Jurkat, Clone E6-1 (cell line): ENCODE data around the gene LTBP3.

Experiments used
- DNase-seq: peaks from one replicate; pipeline ENCODE4 v3.0.0-alpha.2; 2011; ENCODE audit warnings: low read depth, low spot score
- H3K4me3 ChIP-seq: 2 replicates; pipeline ENCODE4 v1.5.1; 2011; ENCODE audit warnings: mild to moderate bottlenecking, low read length, control low read depth, moderate library complexity

The LTBP3 gene

GRCh38 chr11:65586676-65587075, 28.5 kb upstream of the LTBP3 start:
- H3K4me3 ChIP-seq: no peak overlapping the region
- DNase-seq: no peak

DNA sequence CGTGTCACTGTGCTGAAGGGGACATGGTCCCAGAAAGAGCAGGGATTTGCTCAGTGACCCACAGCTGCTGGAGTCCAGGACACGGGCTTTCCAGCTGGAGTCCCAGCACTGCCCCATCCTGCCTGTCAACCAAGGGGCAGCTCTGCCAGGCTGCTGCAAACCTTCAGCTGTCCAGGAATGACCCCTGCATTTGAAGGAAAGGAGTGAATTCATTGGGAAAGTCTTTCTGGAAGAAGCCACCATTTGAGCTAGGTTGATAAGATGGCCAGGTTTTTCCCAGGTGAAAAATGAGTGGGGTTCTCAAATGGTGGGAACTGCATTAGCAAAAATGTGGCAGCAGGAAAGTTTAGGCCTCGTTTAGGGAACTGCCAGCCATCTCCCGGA, 28.1 kb upstream of the LTBP3 start:
- no peak for DNase-seq

GRCh38 chr11:65585396-65586246, 27.5 kb upstream of the LTBP3 start:
- H3K4me3 ChIP-seq: no peak overlapping the region
- DNase-seq: no peak

More for the DNA sequence above, 28.1 kb upstream of the LTBP3 start:
- no peak overlapping the region for H3K4me3 ChIP-seq

- DNase-seq: no peak
- H3K4me3 ChIP-seq: no peak overlapping the region
Measured at GRCh38 chr11:65584723-65585171, 26.6 kb upstream of the LTBP3 start.

GRCh38 chr11:65584106-65584505, 25.9 kb upstream of the LTBP3 start:
- no peak for DNase-seq
- no peak overlapping the region for H3K4me3 ChIP-seq

- H3K4me3 ChIP-seq: no peak overlapping the region
- no peak for DNase-seq
Measured at GRCh38 chr11:65583589-65583988, 25.4 kb upstream of the LTBP3 start.

GRCh38 chr11:65581928-65582327, 23.8 kb upstream of the LTBP3 start:
- DNase-seq: no peak
- no peak overlapping the region for H3K4me3 ChIP-seq

DNA sequence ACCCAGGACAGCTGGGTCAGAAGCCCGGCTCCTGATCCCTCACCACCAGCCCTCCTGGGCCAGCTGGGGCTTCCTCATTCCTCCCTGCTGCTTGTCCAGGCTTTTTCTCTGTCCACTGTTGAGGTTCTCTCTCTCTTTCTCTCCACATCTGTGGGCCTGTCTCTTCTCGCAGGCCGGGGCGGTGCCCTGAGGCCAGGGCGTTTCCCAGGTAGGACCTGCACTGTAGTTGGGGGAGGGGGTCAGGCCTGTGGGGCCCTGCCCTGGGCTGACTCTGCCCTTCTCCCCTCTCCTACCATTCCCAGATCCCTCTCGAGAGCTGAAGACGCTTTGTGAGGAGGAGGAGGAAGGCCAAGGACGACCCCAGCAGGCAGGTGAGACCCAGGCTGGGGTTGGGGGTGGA, 22.6 kb upstream of the LTBP3 start:
- DNase-seq: no peak
- no peak overlapping the region for H3K4me3 ChIP-seq

DNA sequence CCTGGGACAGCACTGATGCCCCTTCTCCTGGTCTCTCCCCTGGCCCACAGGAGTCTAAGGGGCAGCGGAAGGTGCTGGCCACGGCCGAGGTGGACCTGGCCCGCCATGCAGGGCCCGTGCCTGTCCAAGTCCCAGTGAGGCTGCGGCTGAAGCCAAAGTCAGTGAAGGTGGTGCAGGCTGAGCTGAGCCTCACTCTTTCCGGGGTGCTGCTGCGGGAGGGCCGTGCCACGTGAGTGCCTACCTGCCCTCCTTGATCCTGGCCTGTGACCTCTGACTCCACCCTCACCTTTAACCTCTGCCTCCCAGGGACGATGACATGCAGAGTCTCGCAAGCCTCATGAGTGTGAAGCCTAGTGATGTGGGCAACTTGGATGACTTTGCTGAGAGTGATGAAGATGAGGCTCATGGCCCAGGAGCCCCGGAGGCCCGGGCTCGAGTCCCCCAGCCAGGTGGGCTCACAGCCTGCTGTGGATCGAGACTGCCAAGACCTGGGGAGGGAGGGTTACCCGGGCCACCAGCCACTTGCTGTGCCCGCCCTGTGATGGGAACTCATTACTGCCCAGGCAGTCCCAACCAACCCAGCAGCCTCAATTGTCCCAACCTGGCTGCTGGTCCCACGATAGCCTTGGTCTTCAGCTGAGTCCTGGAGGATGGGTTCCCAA, 22.0 kb upstream of the LTBP3 start:
- DNase-seq: no peak
- H3K4me3 ChIP-seq: no peak overlapping the region

DNA sequence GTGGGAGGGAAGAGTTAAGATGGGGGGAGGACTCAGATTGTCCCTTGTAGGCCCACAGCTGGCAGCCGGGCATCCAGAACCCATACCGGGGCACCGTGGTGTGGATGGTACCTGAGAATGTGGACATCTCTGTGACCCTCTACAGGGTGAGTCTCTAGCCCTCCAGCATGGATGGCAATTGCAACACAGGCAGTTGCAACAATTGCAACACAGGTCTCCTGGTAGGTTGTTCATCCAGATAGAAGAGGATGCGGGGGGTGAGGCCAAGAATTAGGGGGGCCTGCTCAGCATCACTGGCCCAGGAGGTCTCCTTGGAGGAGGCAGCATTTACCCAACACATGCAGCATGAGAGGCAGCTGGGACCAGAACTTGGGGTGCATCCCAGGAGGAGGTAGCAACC, 21.1 kb upstream of the LTBP3 start:
- no peak overlapping the region for H3K4me3 ChIP-seq
- DNase-seq: no peak

GRCh38 chr11:65578667-65579066, 20.5 kb upstream of the LTBP3 start:
- H3K4me3 ChIP-seq: no peak overlapping the region
- DNase-seq: no peak

DNA sequence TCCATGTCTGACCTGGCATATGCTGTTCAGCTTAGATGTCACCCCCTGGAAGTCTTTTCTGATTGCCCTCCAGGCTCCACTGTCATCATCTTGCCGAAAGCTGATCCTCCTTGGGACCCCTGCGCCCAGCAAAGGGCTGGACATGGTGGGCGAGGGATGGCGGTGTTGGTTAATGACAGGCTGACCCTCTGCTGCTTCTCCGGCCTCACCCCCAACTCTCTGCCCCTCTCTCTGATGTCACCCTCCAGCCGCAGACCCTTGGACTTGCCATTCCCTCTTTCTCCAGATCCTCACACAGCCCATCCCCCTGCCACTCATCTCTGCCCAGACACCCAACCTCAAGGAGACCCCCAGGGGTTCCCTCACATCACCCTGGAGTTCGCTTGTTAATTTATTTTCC, 20.0 kb upstream of the LTBP3 start:
- no peak for DNase-seq
- no peak overlapping the region for H3K4me3 ChIP-seq

DNA sequence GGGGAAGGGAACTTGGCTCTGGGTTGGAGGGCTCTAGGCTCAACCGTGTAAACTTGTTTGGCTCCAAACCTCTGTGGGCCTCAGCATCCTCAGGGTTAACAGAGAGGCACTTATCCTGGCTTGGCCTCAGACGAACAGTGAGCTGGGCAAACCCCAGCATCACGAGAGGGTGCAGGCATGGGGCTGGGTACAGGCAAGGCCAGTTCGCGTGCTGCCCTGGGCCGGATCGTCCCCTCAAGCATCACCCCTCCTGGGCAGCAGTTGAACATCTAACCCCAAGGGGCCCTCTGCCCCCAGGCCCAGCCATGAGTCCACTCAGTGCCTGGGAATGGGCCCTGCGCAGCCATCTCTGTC, 19.6 kb upstream of the LTBP3 start:
- H3K4me3 ChIP-seq: no peak overlapping the region
- no peak for DNase-seq

DNA sequence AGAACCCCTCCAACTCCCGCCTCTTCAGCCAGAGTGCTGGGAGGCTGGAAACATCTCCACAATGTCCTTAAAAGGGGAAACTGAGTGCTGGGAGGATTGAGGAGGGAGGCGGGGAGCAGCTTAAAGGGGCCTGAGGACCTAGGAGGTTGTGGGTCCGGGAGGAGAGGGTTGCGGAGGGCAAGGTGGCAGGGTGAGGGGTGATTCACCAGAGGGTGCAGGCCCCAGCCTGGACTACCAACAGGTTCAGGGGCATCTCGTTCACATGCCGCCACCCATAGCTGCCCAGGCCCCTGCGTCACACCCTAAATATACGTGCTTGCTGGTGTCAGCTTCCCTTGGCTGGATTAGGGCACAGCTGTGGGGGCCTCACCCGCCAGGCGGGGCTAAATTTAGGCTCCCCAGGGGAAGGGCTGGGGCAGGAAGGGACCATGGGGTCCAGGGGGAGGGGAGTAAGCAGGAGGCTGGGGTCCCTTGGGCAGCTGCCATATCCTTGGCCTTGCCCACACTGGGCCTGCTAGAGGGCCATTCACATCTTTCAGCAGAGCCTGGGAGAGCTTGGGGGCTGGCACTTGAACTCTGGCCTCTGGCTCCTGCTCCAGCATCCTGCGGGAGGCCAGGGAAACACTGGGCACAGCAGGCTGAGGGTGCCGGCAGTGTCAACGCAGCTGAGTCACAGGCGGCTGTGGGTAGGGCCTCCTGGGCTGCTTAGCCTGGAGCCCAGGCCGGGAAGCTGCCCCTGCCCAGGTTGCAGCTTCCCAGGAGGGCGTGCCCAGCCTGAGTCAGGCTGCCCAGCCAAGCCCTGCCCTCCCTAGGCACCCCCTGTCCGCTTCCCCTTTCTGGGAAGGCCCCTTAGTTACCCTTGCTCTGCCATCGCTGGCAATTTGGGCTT, 19.0 kb upstream of the LTBP3 start:
- no peak for DNase-seq
- peak overlapping the region; percentile 66 for H3K4me3 ChIP-seq

DNA sequence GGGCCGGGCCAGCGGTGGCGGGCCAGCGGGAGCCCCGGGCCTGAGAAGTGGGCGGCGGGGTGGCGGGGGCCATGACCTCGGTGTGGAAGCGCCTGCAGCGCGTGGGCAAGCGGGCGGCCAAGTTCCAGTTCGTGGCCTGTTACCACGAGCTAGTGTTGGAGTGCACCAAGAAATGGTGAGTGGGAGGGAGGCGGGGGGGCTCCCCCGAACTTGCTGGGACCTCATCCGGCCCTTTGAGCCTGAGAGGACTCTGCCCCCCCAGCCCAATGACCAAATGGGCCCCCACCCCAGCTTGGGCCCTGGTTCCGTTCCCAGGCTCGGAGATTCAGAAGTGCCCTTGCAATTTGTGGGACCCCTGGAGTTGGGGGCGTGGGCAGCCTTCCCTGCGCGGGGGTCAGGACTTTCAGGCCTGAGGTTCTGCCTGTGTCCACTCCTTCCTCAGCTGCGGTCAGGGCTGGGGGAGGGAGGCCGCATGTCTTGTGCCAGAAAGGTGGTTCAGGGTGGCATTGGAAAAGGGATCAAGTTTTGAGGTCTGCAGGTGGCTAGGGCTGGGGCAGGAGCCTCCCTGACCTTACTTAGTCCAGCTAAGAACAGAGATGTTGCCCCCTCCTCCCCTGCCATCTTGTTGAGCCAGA, 18.2 kb upstream of the LTBP3 start:
- no peak for DNase-seq
- peak overlapping the region; percentile 66 for H3K4me3 ChIP-seq

- peak within 1 kb of the TSS; percentile 66 for H3K4me3 ChIP-seq
- DNase-seq: no peak
Measured at GRCh38 chr11:65575568-65576231, 17.5 kb upstream of the LTBP3 start, which contains the start of gene EHBP1L1. EHBP1L1 (plus strand) TSS chr11:65576053; CDS start chr11:65576303, 250 bp downstream.

DNA sequence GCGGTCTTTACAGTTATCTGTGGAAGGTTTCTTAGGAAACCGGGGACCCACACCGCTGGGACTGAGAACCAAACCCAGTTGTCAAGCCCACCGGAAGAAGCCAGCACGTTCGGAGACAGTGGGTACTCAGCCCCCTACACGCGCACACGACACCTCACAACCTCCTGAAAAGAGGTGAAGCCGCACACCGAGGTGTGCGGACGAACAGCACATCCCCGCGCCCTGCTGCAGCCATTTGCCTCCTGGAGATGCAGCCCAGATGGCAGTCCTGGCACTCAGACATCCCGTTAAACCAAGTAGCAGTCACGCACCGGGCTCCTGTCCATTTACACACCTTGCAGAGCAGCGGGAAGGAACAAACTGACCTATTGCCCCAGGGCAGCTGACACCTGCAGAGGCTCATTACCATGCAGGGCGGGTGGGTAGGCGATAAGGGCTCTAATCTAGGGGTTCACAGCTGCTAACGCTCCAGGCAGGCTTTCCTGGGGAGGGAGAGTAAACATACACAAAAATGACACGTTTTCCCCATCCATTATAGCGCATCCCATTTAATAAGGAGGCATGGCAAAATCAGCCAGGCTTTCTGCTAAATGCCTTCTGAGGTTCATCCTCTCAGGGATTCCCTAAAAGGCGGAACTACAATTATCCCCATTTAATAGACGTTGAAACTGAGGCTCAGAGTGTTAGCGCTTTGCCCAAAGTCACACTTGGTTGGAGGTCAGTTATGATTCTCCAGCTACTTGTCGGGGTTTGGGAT, 16.8 kb upstream of the LTBP3 start:
- no peak for DNase-seq
- H3K4me3 ChIP-seq: peak overlapping the region; percentile 66
